OCI-LY7 (cell line): ENCODE data around the gene PXMP4. TPM values are rescaled to one million over a fixed set of nuclear protein-coding genes. Genes with fewer than 3 reads are reported as not detected.

Experiments used
- BruUV-seq: library from RNA; stranded (reverse); fragments of 400-500 nt; replicated peaks from 2 replicates; lab custom pipeline; 2021; lab: Mats Ljungman, UMichigan
- CTCF ChIA-PET: fragments of 300-600 bp; sonication (Branson Sonifier 250); formaldehyde crosslinking; loops from one replicate; lab custom pipeline; 2022; ENCODE audit warnings: antibody characterized with exemption; ENCODE audit not compliant: unreplicated experiment; lab: Charles Lee
- POLR2A ChIA-PET: fragments of 300-600 bp; sonication (Branson Sonifier 250); formaldehyde crosslinking; loops from one replicate; lab custom pipeline; 2022; ENCODE audit warnings: antibody characterized with exemption; lab: Charles Lee
- DNase-seq: peaks from one replicate; pipeline ENCODE4 v3.0.0-alpha.2; 2015; ENCODE audit warnings: low spot score
- H2AFZ ChIP-seq: fragments of 200-600 bp; sonication (generic), shearing (Covaris generic); 2 replicates; pipeline ENCODE4 v1.6.1; 2014; ENCODE audit warnings: mild to moderate bottlenecking, antibody characterized with exemption, low read length, moderate library complexity
- H3K27ac ChIP-seq: fragments of 200-600 bp; sonication (generic); 2 replicates; pipeline ENCODE4 v1.5.1; 2014; ENCODE audit warnings: mixed run types, low read depth, mild to moderate bottlenecking, moderate library complexity, low read length, inconsistent platforms; ENCODE audit not compliant: poor library complexity, severe bottlenecking
- H3K36me3 ChIP-seq: fragments of 200-600 bp; sonication (generic); 2 replicates; pipeline ENCODE4 v1.6.1; 2014; ENCODE audit warnings: mild to moderate bottlenecking, antibody characterized with exemption, low read length, moderate library complexity, mixed read lengths; ENCODE audit not compliant: insufficient read depth
- H3K4me1 ChIP-seq: fragments of 200-600 bp; sonication (generic); 2 replicates; pipeline ENCODE4 v1.5.1; 2014; ENCODE audit warnings: mild to moderate bottlenecking, low read length; ENCODE audit not compliant: insufficient read depth, poor library complexity, severe bottlenecking
- H3K4me2 ChIP-seq: fragments of 200-600 bp; sonication (generic); 2 replicates; pipeline ENCODE4 v1.6.1; 2014; ENCODE audit warnings: mild to moderate bottlenecking, low read length
- H3K4me3 ChIP-seq: fragments of 200-600 bp; sonication (generic); 2 replicates; pipeline ENCODE4 v1.5.1; 2014; ENCODE audit warnings: mild to moderate bottlenecking, low read depth, low read length; ENCODE audit not compliant: poor library complexity, severe bottlenecking
- H3K79me2 ChIP-seq: fragments of 200-600 bp; sonication (generic); 2 replicates; pipeline ENCODE4 v1.6.1; 2016; ENCODE audit warnings: low read depth, mild to moderate bottlenecking, low read length, moderate library complexity, mixed read lengths; ENCODE audit not compliant: insufficient read depth
- H3K9me2 ChIP-seq: fragments of 200-600 bp; sonication (generic); 2 replicates; pipeline ENCODE4 v1.6.1; 2016; ENCODE audit warnings: mild to moderate bottlenecking, low read length, mixed read lengths; ENCODE audit not compliant: insufficient read depth
- H3K9me3 ChIP-seq: fragments of 200-600 bp; sonication (generic); 2 replicates; pipeline ENCODE4 v1.6.1; 2014; ENCODE audit warnings: mild to moderate bottlenecking, mixed run types, low read length, mixed read lengths
- H4K20me1 ChIP-seq: fragments of 200-600 bp; sonication (generic); 2 replicates; pipeline ENCODE4 v1.6.1; 2014; ENCODE audit warnings: mild to moderate bottlenecking, antibody characterized with exemption, low read length, moderate library complexity, mixed read lengths; ENCODE audit not compliant: insufficient read depth
- EZH2phosphoT487 ChIP-seq: fragments of 200-600 bp; sonication (generic); IDR thresholded peaks from 2 replicates; pipeline ENCODE4 v1.6.1; 2018; ENCODE audit warnings: low read depth, borderline replicate concordance, mild to moderate bottlenecking, mixed run types, antibody characterized with exemption, low read length, moderate library complexity, mixed read lengths
- intact Hi-C: fragments of 100-400 bp; cut with micrococcal nuclease; formaldehyde crosslinking; loops from one replicate; pipeline ENCODE4 v1.10.0; 2022; ENCODE audit not compliant: unreplicated experiment
- total RNA-seq, 2 experiments: library from RNA; depleted of rRNA in 1 of 2; stranded (reverse); fragments of >200 nt in 1 of 2; shearing (Covaris generic) in 1 of 2; gene quantifications; 2 replicates each; pipeline ENCODE4 v1.2.3, GENCODE V29; 2014 to 2022
- TF ChIP-seq, protein P1 (sequence below): fragments of 200-600 bp; sonication (generic); conservative IDR thresholded peaks from 2 replicates; pipeline ENCODE4 v1.5.1; 2014; ENCODE audit warnings: mild to moderate bottlenecking, antibody characterized with exemption, low read length, moderate library complexity, mixed read lengths

PXMP4 gene
- total RNA-seq, 2 experiments from 2014 or later, result 3.1 to 8.2 TPM

DNA sequence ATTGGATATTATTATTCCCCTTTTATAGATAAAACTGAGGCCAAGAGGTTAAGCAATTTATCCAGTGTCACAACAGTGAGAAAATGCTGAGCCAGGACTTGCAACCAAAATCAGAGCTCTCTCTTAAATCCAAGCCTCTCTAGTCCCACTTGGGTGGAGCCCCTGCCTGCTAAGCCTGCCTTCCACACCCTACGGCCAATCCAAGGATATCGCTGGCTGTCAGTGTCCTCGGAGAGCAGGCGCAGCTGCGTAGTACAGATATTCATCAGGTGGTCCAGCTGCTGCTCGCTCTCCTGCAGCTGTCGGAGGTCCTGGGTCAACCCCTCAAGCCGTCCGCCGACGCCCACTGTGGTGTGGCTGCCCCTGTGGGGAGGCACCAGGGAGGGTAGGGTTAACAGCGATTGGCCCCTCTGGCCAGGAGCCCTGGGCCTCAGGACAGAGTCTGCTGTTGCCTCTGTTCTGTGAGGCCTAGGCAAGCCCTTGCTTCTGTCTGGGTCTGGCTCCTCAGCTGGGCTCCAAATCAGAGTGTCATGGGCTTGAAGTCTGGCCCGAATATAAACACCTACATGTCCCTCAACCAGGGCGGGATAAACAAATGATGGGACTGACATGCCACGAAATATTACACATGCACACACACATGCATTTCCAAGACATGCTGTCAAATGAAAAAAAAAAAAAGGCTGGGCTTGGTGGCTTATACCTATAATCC, 42.0 kb downstream of the PXMP4 start:
- H3K9me3 ChIP-seq, result no peaks in the 10 kb centered on the region
- no peak overlapping the region for H3K4me3 ChIP-seq
- intact Hi-C loops, result no loop called here
- no peak overlapping the region for H2AFZ ChIP-seq
- H3K27ac ChIP-seq, result peak overlapping the region; percentile 78
- H4K20me1 ChIP-seq, result peaks cover 14% of the 10 kb centered on the region; the same call in 1 of the 2 replicates
- H3K9me2 ChIP-seq, result no peaks in the 10 kb centered on the region
- H3K79me2 ChIP-seq, result peaks cover 53% of the 10 kb centered on the region
- peaks cover 69% of the 10 kb centered on the region for H3K4me1 ChIP-seq
- DNase-seq, result no peak
- H3K4me2 ChIP-seq, result no peak overlapping the region
- peaks cover 79% of the 10 kb centered on the region for H3K36me3 ChIP-seq
- TF ChIP-seq EZH2phosphoT487, result no peak
- TF ChIP-seq, protein P1, sequence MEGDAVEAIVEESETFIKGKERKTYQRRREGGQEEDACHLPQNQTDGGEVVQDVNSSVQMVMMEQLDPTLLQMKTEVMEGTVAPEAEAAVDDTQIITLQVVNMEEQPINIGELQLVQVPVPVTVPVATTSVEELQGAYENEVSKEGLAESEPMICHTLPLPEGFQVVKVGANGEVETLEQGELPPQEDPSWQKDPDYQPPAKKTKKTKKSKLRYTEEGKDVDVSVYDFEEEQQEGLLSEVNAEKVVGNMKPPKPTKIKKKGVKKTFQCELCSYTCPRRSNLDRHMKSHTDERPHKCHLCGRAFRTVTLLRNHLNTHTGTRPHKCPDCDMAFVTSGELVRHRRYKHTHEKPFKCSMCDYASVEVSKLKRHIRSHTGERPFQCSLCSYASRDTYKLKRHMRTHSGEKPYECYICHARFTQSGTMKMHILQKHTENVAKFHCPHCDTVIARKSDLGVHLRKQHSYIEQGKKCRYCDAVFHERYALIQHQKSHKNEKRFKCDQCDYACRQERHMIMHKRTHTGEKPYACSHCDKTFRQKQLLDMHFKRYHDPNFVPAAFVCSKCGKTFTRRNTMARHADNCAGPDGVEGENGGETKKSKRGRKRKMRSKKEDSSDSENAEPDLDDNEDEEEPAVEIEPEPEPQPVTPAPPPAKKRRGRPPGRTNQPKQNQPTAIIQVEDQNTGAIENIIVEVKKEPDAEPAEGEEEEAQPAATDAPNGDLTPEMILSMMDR, result no peak
- CTCF ChIA-PET, result no interaction called here
- no TSS peak for BruUV-seq
- POLR2A ChIA-PET, result interaction anchor here (0.7 kb wide), 1 partner anchor 42 kb away, joined by 3 read pairs; the partner anchor contains the start of gene PXMP4

GRCh38 chr20:33676652-33677645, 43.2 kb downstream of the PXMP4 start:
- no TSS peak for BruUV-seq
- no peak overlapping the region for H2AFZ ChIP-seq
- H3K27ac ChIP-seq, result peak overlapping the region; percentile 68
- no peak for DNase-seq
- intact Hi-C loops, result no loop called here
- peaks cover 69% of the 10 kb centered on the region for H3K4me1 ChIP-seq
- H3K36me3 ChIP-seq, result peaks cover 69% of the 10 kb centered on the region
- H3K79me2 ChIP-seq, result peaks cover 45% of the 10 kb centered on the region
- H3K4me3 ChIP-seq, result no peak overlapping the region
- ChIA-PET CTCF (no interaction called here), POLR2A (no interaction called here)
- H3K4me2 ChIP-seq, result no peak overlapping the region
- no peaks in the 10 kb centered on the region for H3K9me3 ChIP-seq
- peaks cover 14% of the 10 kb centered on the region; the same call in 1 of the 2 replicates for H4K20me1 ChIP-seq
- no peaks in the 10 kb centered on the region for H3K9me2 ChIP-seq
- TF ChIP-seq, protein P1, result no peak
- TF ChIP-seq EZH2phosphoT487, result no peak
